Endothelial cell of umbilical vein (primary cell): ENCODE results near the gene SLC46A3. TPM values are rescaled to one million over a fixed set of nuclear protein-coding genes. Genes with fewer than 3 reads are reported as not detected.

ENCODE experiments used
- BruUV-seq: library from RNA; stranded (reverse); fragments of 400-500 nt; replicated peaks from 2 replicates; lab custom pipeline; 2021; lab: Mats Ljungman, UMichigan
- CTCF ChIA-PET: fragments of 300-600, 350-600 bp; sonication (Branson Sonifier 250); formaldehyde crosslinking; loops from one replicate; lab custom pipeline; 2021; ENCODE audit warnings: antibody characterized with exemption, inconsistent platforms; lab: Charles Lee
- POLR2A ChIA-PET: fragments of 300-600, 350-600 bp; sonication (Branson Sonifier 250); formaldehyde crosslinking; loops from one replicate; lab custom pipeline; 2021; ENCODE audit warnings: antibody characterized with exemption, inconsistent platforms; lab: Charles Lee
- DNase-seq: peaks from one replicate; pipeline ENCODE4 v3.0.0-alpha.2; 2011; ENCODE audit warnings: low read depth, low spot score
- FAIRE-seq: peaks from 2 replicates; lab custom pipeline; 2011; peaks lifted over from hg19 to GRCh38; lab: Jason Lieb, UNC
- H2AFZ ChIP-seq: 2 replicates; pipeline ENCODE4 v1.6.0; 2012; ENCODE audit warnings: low read depth, low read length, control low read depth, inconsistent platforms
- H3K27ac ChIP-seq: 2 replicates; pipeline ENCODE4 v1.5.1; 2011; ENCODE audit warnings: low read depth, mild to moderate bottlenecking, control low read depth, low read length, moderate library complexity; ENCODE audit not compliant: insufficient read depth
- H3K27me3 ChIP-seq, 2 experiments: 2 replicates each; pipeline versions ENCODE4 v1.6.0 to v1.6.1; 2011; ENCODE audit warnings: low read length in 2 of 2, mixed read lengths in 1 of 2; ENCODE audit not compliant: control insufficient read depth in 2 of 2, insufficient read depth in 2 of 2
- H3K36me3 ChIP-seq, 2 experiments: 2 replicates in 1 of 2; 3 replicates in 1 of 2; pipeline ENCODE4 v1.5.1; 2011; ENCODE audit warnings: low read length in 2 of 2, mild to moderate bottlenecking in 1 of 2, moderate library complexity in 1 of 2; ENCODE audit not compliant: control insufficient read depth in 2 of 2, insufficient read depth in 2 of 2; ENCODE audit errors: extremely low read depth in 1 of 2
- H3K4me1 ChIP-seq: 3 replicates; pipeline ENCODE4 v1.5.1; 2011; ENCODE audit warnings: mild to moderate bottlenecking, low read length; ENCODE audit not compliant: control insufficient read depth, insufficient read depth; ENCODE audit errors: extremely low read depth
- H3K4me2 ChIP-seq: 2 replicates; pipeline ENCODE4 v1.6.1; 2011; ENCODE audit warnings: low read length, control low read depth, mixed read lengths; ENCODE audit not compliant: insufficient read depth
- H3K4me3 ChIP-seq, 3 experiments: fragments of 200-600 bp in 1 of 3; sonication (generic), shearing (Covaris generic) in 1 of 3; replicated peaks in 1 of 3; 2 replicates each; pipeline ENCODE4 v1.5.1; 2011 to 2016; ENCODE audit warnings: control low read depth in 3 of 3, low read length in 3 of 3, mild to moderate bottlenecking in 2 of 3, inconsistent platforms in 1 of 3, low read depth in 1 of 3, moderate library complexity in 1 of 3; ENCODE audit not compliant: insufficient read depth in 1 of 3
- H3K79me2 ChIP-seq: 2 replicates; pipeline ENCODE4 v1.6.0; 2012; ENCODE audit warnings: low read length, inconsistent platforms; ENCODE audit not compliant: control insufficient read depth, insufficient read depth
- H3K9ac ChIP-seq: replicated peaks from 2 replicates; pipeline ENCODE3; 2011; ENCODE audit warnings: low read length, control low read depth; ENCODE audit not compliant: insufficient read depth; ENCODE audit errors: extremely low read depth
- H3K9me1 ChIP-seq: replicated peaks from 3 replicates; pipeline ENCODE4 v1.6.0; 2011; ENCODE audit warnings: mild to moderate bottlenecking, low read length; ENCODE audit not compliant: control insufficient read depth, insufficient read depth; ENCODE audit errors: extremely low read depth
- H3K9me3 ChIP-seq: replicated peaks from 2 replicates; pipeline ENCODE4 v1.5.1; 2012; ENCODE audit warnings: low read length, inconsistent platforms; ENCODE audit not compliant: control insufficient read depth, insufficient read depth
- H4K20me1 ChIP-seq: replicated peaks from 2 replicates; pipeline ENCODE3; 2011; ENCODE audit warnings: mild to moderate bottlenecking, low read length; ENCODE audit not compliant: control insufficient read depth, insufficient read depth; ENCODE audit errors: extremely low read depth
- EZH2 ChIP-seq: IDR thresholded peaks from 2 replicates; pipeline ENCODE4 v1.6.1; 2012; ENCODE audit warnings: borderline replicate concordance, low read depth, mild to moderate bottlenecking, moderate library complexity, low read length, inconsistent platforms; ENCODE audit not compliant: severe bottlenecking
- FOS ChIP-seq: IDR thresholded peaks from 2 replicates; pipeline ENCODE4 v1.6.1; 2011; ENCODE audit warnings: mild to moderate bottlenecking, low read length, moderate library complexity, borderline replicate concordance; ENCODE audit not compliant: insufficient read depth
- GATA2 ChIP-seq: IDR thresholded peaks from 2 replicates; pipeline ENCODE4 v1.7.0; 2011; ENCODE audit warnings: low read depth, mild to moderate bottlenecking, moderate library complexity, mixed read lengths, low read length; ENCODE audit not compliant: insufficient read length, insufficient read depth
- POLR2AphosphoS5 ChIP-seq: IDR thresholded peaks from 2 replicates; pipeline ENCODE4 v1.6.1; 2012; ENCODE audit warnings: low read depth, mild to moderate bottlenecking, control low read depth, low read length, moderate library complexity; ENCODE audit not compliant: insufficient read depth
- dilution Hi-C: fragments of 300-500 bp; cut with MboI; formaldehyde crosslinking; loops from one replicate; pipeline ENCODE4 v1.15.0; 2019; ENCODE audit warnings: low sequenced_read_pairs; ENCODE audit not compliant: extremely low pct_ligation_motif_present
- intact Hi-C: fragments of 100-400 bp; cut with micrococcal nuclease; formaldehyde crosslinking; loops from one replicate; pipeline ENCODE4 v1.10.0; 2022
- polyA plus RNA-seq, 4 experiments: library from polyadenylated mRNA; depleted of rRNA in 3 of 4; stranded (reverse) in 3 of 4; unstranded in 1 of 4; fragments of >200 nt; gene quantifications; 2 replicates each; pipeline versions ENCODE4 v1.2.1 to v1.2.3, GENCODE V29; 2011 to 2012; ENCODE audit warnings: missing spikeins in 1 of 4
- total RNA-seq: library from RNA; stranded (reverse); gene quantifications from 2 replicates; pipeline ENCODE4 v1.2.3, GENCODE V29; 2021
- TF ChIP-seq, protein P1 (sequence below), 2 donors: IDR thresholded peaks; 1 replicate in 1 of 2; 2 replicates in 1 of 2; pipeline ENCODE4 v1.5.1; 2011; ENCODE audit warnings: low read length in 2 of 2, mild to moderate bottlenecking in 2 of 2, moderate library complexity in 2 of 2, control low read depth in 1 of 2, inconsistent platforms in 1 of 2, low read depth in 1 of 2; ENCODE audit not compliant: insufficient read depth in 1 of 2; ENCODE audit errors: extremely low read depth in 1 of 2

Gene SLC46A3
- total and polyA plus RNA-seq, 2 donors (not counting 3 experiments of a cell fraction or from before 2014, with no cell fraction given): 2.0 to 2.1 TPM

- Histone ChIP-seq H3K4me1 (peaks cover 3% of the 10 kb centered on the region), H2AFZ (no peak overlapping the region), H3K9ac (no peak overlapping the region), H3K9me1 (no peaks in the 10 kb centered on the region), H3K9me3 (no peaks in the 10 kb centered on the region), H3K79me2 (peaks cover 5% of the 10 kb centered on the region), H3K36me3 (no peaks in the 10 kb centered on the region), H3K27ac (no peak overlapping the region), H3K4me2 (no peak overlapping the region), H3K4me3 (no peak overlapping the region), H3K27me3 (no peaks in the 10 kb centered on the region), H4K20me1 (no peaks in the 10 kb centered on the region)
- dilution Hi-C loops: no loop called here
- intact Hi-C loops: no loop called here
- DNase-seq (no peak), FAIRE-seq (no peak)
- BruUV-seq: no TSS peak
- no peak for TF ChIP-seq FOS
- no peak for TF ChIP-seq EZH2
- TF ChIP-seq GATA2: no peak
- TF ChIP-seq POLR2AphosphoS5: no peak
- ChIA-PET CTCF (interaction anchor here (1.2 kb wide), 1 partner anchor 142 kb away, joined by 3 read pairs; no protein-coding TSS in a partner anchor), POLR2A (no interaction called here)
Measured at GRCh38 chr13:28654276-28654675, 64.5 kb downstream of the SLC46A3 start.

DNA sequence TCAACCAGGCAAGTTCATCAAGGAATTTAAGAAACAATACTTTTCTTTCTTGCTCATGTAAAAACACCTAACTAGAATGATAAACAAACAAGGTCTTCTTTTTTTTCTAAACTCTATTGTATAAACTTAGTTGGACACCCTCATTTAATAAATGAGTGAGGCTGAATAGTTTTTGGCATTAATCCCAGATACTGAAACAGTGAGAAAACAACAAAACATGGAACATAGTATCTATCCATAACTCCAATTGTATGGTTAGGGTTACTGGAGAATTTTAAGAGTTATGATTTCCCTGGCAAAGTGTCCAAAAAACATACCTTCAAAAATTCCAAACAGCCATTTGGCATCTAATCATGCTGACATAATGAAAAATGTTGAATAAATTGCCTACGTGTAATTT lies 65.7 kb downstream of the SLC46A3 start:
- Histone ChIP-seq H3K4me3 (no peak overlapping the region), H2AFZ (no peak overlapping the region), H3K9ac (no peak overlapping the region), H3K4me1 (peaks cover 3% of the 10 kb centered on the region), H3K36me3 (no peaks in the 10 kb centered on the region), H3K27ac (no peak overlapping the region), H3K79me2 (peaks cover 3% of the 10 kb centered on the region), H3K9me1 (no peaks in the 10 kb centered on the region), H3K27me3 (no peaks in the 10 kb centered on the region), H3K9me3 (no peaks in the 10 kb centered on the region), H4K20me1 (no peaks in the 10 kb centered on the region), H3K4me2 (no peak overlapping the region)
- POLR2A ChIA-PET: no interaction called here
- BruUV-seq: no TSS peak
- CTCF ChIA-PET: no interaction called here
- TF ChIP-seq, protein P1, sequence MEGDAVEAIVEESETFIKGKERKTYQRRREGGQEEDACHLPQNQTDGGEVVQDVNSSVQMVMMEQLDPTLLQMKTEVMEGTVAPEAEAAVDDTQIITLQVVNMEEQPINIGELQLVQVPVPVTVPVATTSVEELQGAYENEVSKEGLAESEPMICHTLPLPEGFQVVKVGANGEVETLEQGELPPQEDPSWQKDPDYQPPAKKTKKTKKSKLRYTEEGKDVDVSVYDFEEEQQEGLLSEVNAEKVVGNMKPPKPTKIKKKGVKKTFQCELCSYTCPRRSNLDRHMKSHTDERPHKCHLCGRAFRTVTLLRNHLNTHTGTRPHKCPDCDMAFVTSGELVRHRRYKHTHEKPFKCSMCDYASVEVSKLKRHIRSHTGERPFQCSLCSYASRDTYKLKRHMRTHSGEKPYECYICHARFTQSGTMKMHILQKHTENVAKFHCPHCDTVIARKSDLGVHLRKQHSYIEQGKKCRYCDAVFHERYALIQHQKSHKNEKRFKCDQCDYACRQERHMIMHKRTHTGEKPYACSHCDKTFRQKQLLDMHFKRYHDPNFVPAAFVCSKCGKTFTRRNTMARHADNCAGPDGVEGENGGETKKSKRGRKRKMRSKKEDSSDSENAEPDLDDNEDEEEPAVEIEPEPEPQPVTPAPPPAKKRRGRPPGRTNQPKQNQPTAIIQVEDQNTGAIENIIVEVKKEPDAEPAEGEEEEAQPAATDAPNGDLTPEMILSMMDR (IDR thresholded peaks at IDR 0.05; ENCODE audit: extremely low read depth in 1 of 2, insufficient read depth in 1 of 2, low read depth in 1 of 2, low read length in 2 of 2): no peak
- peak; percentile 63 for FAIRE-seq
- intact Hi-C loops: no loop called here
- DNase-seq: peak; percentile 43
- dilution Hi-C loops: no loop called here
